Karpas-422 (cell line): Measurements from ENCODE around the gene BUB1. TPM values are rescaled to one million over a fixed set of nuclear protein-coding genes. Genes with fewer than 3 reads are reported as not detected.
"Not testable (repeated sequence)": the region's sequence is repeated elsewhere in the genome, so short reads cannot be mapped to it uniquely, and the experiment has no call there.

Experiments used
- DNase-seq: peaks from one replicate; pipeline ENCODE4 v3.0.0-alpha.2; 2015
- H2AFZ ChIP-seq: fragments of 200-600 bp; sonication (generic); 2 replicates; pipeline ENCODE4 v1.6.1; 2014; ENCODE audit warnings: antibody characterized with exemption, low read length, mixed read lengths
- H3K27ac ChIP-seq: fragments of 200-600 bp; sonication (generic); 2 replicates; pipeline ENCODE4 v1.5.1; 2014; ENCODE audit warnings: mild to moderate bottlenecking, low read length, moderate library complexity
- H3K27me3 ChIP-seq: fragments of 200-600 bp; sonication (generic); 2 replicates; pipeline ENCODE4 v1.6.1; 2014; ENCODE audit warnings: low read length, mixed read lengths
- H3K36me3 ChIP-seq: fragments of 200-600 bp; sonication (generic); 2 replicates; pipeline ENCODE4 v1.6.1; 2014; ENCODE audit warnings: low read length, mixed read lengths; ENCODE audit not compliant: insufficient read depth
- H3K4me1 ChIP-seq: fragments of 200-600 bp; sonication (generic); 2 replicates; pipeline ENCODE4 v1.6.1; 2014; ENCODE audit warnings: mild to moderate bottlenecking, low read length, mixed read lengths
- H3K4me2 ChIP-seq: fragments of 200-600 bp; sonication (generic); 2 replicates; pipeline ENCODE4 v1.6.1; 2014; ENCODE audit warnings: low read length, low read depth, mild to moderate bottlenecking; ENCODE audit not compliant: poor library complexity, severe bottlenecking
- H3K4me3 ChIP-seq: fragments of 200-600 bp; sonication (generic); 2 replicates; pipeline ENCODE4 v1.5.1; 2014; ENCODE audit warnings: mild to moderate bottlenecking, antibody characterized with exemption, low read length, mixed read lengths
- H3K79me2 ChIP-seq: fragments of 200-600 bp; sonication (generic); 2 replicates; pipeline ENCODE4 v1.6.1; 2014; ENCODE audit warnings: mild to moderate bottlenecking, low read length, mixed read lengths
- H3K9ac ChIP-seq: fragments of 200-600 bp; sonication (generic); 2 replicates; pipeline ENCODE4 v1.6.0; 2014; ENCODE audit warnings: low read length
- H3K9me2 ChIP-seq: fragments of 200-600 bp; sonication (generic), shearing (Covaris generic); replicated peaks from 2 replicates; pipeline ENCODE4 v1.6.0; 2014; ENCODE audit warnings: mild to moderate bottlenecking, low read length, moderate library complexity; ENCODE audit not compliant: insufficient read depth
- H3K9me3 ChIP-seq: fragments of 300-700, 200-600 bp; sonication (generic); 2 replicates; pipeline ENCODE4 v1.6.1; 2014; ENCODE audit warnings: low read length, mixed read lengths
- H4K20me1 ChIP-seq: fragments of 200-600 bp; sonication (generic); 2 replicates; pipeline ENCODE4 v1.6.1; 2014; ENCODE audit warnings: mild to moderate bottlenecking, antibody characterized with exemption, low read length, low read depth; ENCODE audit not compliant: insufficient read depth
- total RNA-seq: library from RNA; depleted of rRNA; stranded (reverse); fragments of >200 nt; shearing (Covaris generic); gene quantifications from 2 replicates; pipeline ENCODE4 v1.2.3, GENCODE V29; 2014; ENCODE audit warnings: low replicate concordance

The BUB1 gene
- total RNA-seq, 1 experiment from 2014 or later = 60.9 TPM

DNA sequence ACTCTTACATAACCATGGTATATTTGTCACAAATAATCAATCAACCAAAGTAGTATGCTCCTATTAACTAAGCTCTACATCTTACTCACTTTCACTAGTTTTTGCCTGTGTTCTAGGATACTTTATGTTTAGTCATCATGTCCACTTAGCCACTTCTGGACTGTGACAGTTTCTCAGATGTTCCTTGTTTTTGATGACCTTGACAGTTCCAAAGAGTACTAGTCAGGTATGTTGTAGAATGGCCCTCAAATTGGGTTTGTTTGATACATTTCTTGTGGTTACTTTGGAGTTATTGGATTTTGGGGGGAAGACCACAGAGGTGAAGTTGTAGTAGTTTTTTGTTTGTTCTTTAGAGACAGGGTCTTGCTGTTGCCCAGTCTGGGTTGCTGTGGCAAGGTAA, 35.5 kb downstream of the BUB1 start:
- Histone ChIP-seq H3K9ac (no peak overlapping the region), H3K36me3 (peaks cover 79% of the 10 kb centered on the region), H3K9me2 (no peaks in the 10 kb centered on the region), H3K27me3 (no peaks in the 10 kb centered on the region), H3K27ac (no peak overlapping the region), H3K9me3 (no peaks in the 10 kb centered on the region), H3K4me3 (no peak overlapping the region), H3K79me2 (peaks cover 39% of the 10 kb centered on the region), H3K4me2 (no peak overlapping the region), H2AFZ (no peak overlapping the region), H4K20me1 (no peaks in the 10 kb centered on the region), H3K4me1 (no peaks in the 10 kb centered on the region)
- no peak for DNase-seq

DNA sequence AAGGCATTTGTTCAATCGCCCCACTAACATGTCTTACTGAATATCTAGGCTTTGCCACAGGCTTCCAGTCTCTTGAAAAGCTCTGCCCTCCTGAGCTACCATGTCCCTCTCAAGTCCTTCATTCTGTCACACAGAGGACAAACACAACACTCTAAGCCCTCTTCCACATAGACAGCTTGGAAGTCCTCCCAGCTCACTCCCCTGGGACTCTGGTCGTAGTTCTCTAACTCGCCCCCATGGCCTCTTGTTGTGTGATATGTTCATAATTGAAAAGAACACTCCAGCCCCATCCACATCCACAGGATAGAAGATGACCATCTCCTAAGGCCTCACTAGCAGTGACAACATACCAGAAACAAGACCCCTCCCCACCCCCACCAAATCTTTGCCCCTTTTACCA, 37.9 kb downstream of the BUB1 start:
- H3K27ac ChIP-seq = no peak overlapping the region

DNA sequence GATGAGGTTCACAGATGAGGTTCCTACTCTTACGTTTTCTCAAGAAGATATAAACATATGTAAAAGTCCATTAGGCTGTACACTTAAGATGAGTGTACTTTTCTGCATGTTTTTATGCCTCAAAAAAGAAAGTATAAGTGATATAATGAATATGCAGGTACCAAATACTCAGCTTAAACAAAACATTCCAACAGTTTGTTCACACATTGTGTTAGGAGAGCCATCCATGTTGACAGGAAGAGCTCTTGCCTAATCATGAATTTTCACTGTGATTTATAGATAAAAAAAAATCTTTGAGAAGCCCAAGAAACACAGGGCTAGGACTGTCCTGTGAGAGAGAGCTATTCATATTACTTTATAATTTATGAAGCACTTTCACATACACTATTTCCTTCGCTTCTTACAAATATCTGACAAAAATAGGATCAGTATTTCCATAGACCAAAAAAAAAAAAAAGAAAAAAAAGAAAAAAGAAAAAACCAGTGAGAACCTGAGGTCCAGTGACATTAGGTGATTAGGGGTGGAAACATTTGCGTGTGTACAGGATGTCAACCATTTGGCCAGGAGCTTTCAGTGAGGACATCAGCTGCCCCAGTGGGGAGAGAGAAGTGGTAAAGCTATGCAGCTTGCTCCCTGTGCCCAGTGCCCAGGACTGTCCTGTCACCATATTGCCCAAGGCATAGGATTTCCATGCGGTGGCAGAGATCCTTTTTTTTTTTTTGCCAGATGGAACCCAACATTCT, 38.7 kb downstream of the BUB1 start:
- Histone ChIP-seq H3K27me3 (no peaks in the 10 kb centered on the region), H3K27ac (no peak overlapping the region), H3K9ac (no peak overlapping the region), H3K36me3 (peaks cover 77% of the 10 kb centered on the region), H2AFZ (no peak overlapping the region), H3K4me3 (no peak overlapping the region), H4K20me1 (no peaks in the 10 kb centered on the region), H3K4me1 (no peaks in the 10 kb centered on the region), H3K9me2 (no peaks in the 10 kb centered on the region), H3K79me2 (peaks cover 9% of the 10 kb centered on the region), H3K4me2 (no peak overlapping the region), H3K9me3 (no peaks in the 10 kb centered on the region)
- no peak for DNase-seq

More for the DNA sequence above, 37.9 kb downstream of the BUB1 start:
- Histone ChIP-seq H2AFZ (no peak overlapping the region), H4K20me1 (no peaks in the 10 kb centered on the region), H3K4me3 (no peak overlapping the region), H3K9ac (no peak overlapping the region), H3K4me2 (no peak overlapping the region), H3K4me1 (no peaks in the 10 kb centered on the region), H3K36me3 (peaks cover 78% of the 10 kb centered on the region), H3K79me2 (peaks cover 15% of the 10 kb centered on the region), H3K9me2 (no peaks in the 10 kb centered on the region), H3K27me3 (no peaks in the 10 kb centered on the region), H3K9me3 (no peaks in the 10 kb centered on the region)
- DNase-seq = no peak

DNA sequence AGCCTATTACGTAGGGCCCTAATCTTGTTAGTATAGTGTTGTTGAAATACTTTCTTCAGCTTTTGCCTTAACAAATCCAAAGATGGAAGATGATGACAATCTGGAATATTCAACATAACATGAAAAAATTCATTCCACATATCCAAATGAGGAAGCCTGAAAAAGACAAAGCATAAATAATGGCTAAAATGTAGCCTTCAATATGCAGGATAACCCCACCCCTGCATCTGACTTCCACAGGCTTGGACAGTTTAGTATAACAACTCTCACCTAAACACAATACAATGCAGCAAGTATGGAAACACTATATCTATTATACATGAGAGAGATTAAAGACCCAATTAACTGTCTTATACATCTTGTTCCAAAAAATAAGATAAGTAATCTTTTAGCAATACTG, 39.9 kb downstream of the BUB1 start:
- no peak overlapping the region for H2AFZ ChIP-seq
- H3K9me2 ChIP-seq = no peaks in the 10 kb centered on the region
- no peak for DNase-seq
- peaks cover 70% of the 10 kb centered on the region for H3K36me3 ChIP-seq
- no peaks in the 10 kb centered on the region for H4K20me1 ChIP-seq
- peaks cover 1% of the 10 kb centered on the region; the same call in 1 of the 2 replicates for H3K79me2 ChIP-seq
- H3K9ac ChIP-seq = no peak overlapping the region
- H3K27ac ChIP-seq = no peak overlapping the region
- no peak overlapping the region for H3K4me3 ChIP-seq
- no peaks in the 10 kb centered on the region for H3K4me1 ChIP-seq
- H3K4me2 ChIP-seq = no peak overlapping the region
- H3K27me3 ChIP-seq = no peaks in the 10 kb centered on the region
- no peaks in the 10 kb centered on the region for H3K9me3 ChIP-seq

DNA sequence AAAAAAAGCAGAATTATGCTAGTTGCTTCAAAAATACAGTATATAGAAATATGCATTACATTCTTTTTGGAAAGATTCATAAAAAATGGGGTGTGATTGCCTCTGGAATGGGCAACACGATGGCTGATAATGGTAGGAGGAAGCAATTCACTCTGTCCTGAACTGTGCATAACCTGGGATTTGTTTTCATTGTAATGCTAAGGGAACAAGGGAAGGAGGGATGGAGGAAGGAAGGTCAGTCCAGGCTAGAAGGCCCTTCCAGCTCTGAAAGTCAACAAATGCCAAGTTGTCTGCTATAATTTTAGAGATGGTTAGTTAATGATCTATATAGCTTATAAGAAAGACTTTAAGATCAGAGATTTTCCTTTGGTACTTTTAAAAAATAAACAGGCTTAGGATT, 40.8 kb downstream of the BUB1 start:
- Histone ChIP-seq H3K9me2 (no peaks in the 10 kb centered on the region), H2AFZ (no peak overlapping the region), H3K4me2 (no peak overlapping the region), H4K20me1 (no peaks in the 10 kb centered on the region), H3K9me3 (no peaks in the 10 kb centered on the region), H3K27ac (no peak overlapping the region), H3K4me3 (no peak overlapping the region), H3K79me2 (no peaks in the 10 kb centered on the region), H3K27me3 (no peaks in the 10 kb centered on the region), H3K4me1 (no peaks in the 10 kb centered on the region), H3K9ac (no peak overlapping the region), H3K36me3 (peaks cover 62% of the 10 kb centered on the region)
- no peak for DNase-seq

DNA sequence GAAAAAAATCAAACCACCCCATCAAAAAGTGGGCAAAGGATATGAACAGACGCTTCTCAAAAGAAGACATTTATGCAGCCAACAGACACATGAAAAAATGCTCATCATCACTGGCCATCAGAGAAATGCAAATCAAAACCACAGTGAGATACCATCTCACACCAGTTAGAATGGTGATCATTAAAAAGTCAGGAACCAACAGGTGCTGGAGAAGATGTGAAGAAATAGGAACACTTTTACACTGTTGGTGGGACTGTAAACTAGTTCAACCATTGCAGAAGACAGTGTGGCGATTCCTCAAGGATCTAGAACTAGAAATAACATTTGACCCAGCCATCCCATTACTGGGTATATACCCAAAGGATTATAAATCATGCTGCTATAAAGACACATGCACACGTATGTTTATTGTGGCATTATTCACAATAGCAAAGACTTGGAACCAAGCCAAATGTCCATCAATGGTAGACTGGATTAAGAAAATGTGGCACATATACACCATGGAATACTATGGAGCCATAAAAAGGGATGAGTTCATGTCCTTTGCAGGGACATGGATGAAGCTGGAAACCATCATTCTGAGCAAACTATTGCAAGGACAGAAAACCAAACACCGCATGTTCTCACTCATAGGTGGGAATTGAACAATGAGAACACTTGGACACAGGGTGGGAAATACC, 41.8 kb downstream of the BUB1 start:
- not testable (repeated sequence) for DNase-seq, H3K27ac ChIP-seq, H4K20me1 ChIP-seq, H3K4me3 ChIP-seq, H3K9me3 ChIP-seq, H3K9ac ChIP-seq, H2AFZ ChIP-seq, H3K4me2 ChIP-seq, H3K9me2 ChIP-seq, H3K27me3 ChIP-seq, H3K79me2 ChIP-seq, H3K4me1 ChIP-seq
- peaks cover 54% of the 10 kb centered on the region for H3K36me3 ChIP-seq

DNA sequence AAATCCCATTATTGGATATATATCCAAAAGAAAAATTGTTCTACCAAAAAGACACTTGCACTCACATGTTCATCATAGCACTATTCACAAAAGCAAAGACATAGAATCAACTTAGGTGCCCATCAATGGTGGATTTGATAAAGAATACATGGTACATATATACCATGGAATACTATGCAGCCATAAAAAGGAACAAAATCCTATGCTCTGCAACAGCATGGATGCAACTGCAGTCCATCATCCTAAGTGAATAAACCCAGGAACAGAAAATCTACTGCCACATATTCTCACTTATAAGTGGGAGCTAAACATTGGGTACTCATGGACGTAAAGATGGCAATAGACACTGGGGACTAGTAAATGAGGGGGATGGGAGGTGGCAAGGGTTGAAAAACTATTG, 50.5 kb downstream of the BUB1 start:
- H4K20me1 ChIP-seq, H3K36me3 ChIP-seq, H3K27me3 ChIP-seq, H3K9ac ChIP-seq, H3K4me2 ChIP-seq, DNase-seq, H3K27ac ChIP-seq, H3K9me2 ChIP-seq, H3K4me3 ChIP-seq, H3K4me1 ChIP-seq, H2AFZ ChIP-seq, H3K79me2 ChIP-seq, H3K9me3 ChIP-seq: not testable (repeated sequence)

DNA sequence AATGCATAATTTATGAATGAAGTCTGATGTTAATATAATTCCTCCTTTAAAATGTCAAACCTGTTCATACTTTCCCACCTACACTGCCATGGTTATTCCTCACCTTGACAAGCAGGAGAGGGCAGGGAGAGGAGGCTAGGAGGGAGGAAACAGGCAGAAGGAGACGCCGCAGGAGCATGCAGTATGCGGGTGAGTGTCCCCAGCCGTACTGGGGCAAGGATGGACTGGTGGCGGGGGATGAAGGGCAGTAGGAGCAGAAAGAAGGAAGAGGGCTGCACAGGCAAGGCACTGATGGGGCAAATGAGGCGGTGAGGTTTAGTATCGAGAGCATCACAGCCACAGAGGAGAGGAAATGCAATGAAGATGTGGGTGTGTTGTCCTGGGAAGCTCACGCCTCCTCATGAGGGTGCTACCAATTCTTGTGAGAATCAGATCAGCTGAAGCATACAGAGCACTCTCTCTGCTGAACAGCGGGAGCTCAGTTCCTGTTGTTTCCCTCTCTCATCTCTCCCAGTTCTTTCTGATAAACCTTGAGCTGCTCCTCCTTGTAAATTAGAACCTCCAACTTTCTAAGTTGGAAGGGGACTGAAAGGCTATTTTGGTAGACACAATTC, 58.4 kb downstream of the BUB1 start:
- DNase-seq, H3K9me3 ChIP-seq, H3K27me3 ChIP-seq, H3K4me1 ChIP-seq, H2AFZ ChIP-seq, H3K79me2 ChIP-seq, H3K36me3 ChIP-seq, H3K4me3 ChIP-seq, H3K9ac ChIP-seq, H4K20me1 ChIP-seq, H3K9me2 ChIP-seq, H3K4me2 ChIP-seq, H3K27ac ChIP-seq: not testable (repeated sequence)
